Amniotic epithelial cell (primary cell): ENCODE results near the gene OTULIN.
A peak's percentile ranks its signal among the peaks of the same experiment; 100 is the strongest.

ENCODE experiments used
- DNase-seq: peaks from one replicate; pipeline ENCODE4 v3.0.0-alpha.2; 2010; ENCODE audit warnings: low read depth

The OTULIN gene

DNA sequence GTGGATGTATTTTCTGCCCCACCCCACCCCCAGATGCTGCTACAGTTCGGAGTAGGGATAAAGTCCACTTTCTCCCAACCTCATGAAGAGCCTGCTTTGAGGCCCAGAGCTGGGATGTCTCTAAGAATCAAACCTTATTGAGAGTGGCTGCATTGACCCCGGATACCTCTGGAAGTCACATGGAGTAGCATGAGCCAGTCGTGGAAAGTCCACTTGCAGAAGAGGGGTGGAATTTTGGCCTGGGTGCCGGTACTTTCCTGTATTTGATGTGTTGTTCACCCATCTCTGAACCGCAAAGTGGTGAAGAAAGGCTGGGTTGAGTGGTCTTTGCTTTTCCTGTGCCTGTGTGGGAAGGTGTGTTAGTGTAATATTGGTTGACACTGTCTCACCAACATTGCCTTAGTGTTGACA lies 3.7 kb downstream of the OTULIN start:
- no peak for DNase-seq

DNA sequence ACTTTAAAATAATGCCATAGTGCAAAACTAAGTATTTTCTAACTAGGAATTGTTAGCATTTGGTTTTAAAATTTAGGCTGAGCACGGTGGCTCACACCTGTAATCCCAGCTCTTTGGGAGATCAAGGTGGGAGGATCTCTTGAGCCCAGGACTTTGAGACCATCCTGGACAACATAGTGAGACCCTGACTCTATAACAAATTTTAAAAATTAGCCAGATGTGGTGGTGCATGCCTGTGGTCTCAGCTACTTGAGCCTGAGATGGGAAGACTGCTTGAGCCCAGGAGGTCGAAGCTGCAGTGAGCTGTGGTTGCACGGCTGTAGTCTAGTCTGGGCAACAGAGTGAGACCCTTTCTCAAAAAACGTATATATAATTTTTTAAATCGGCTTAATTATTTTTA lies 4.9 kb downstream of the OTULIN start:
- DNase-seq, result no peak

DNA sequence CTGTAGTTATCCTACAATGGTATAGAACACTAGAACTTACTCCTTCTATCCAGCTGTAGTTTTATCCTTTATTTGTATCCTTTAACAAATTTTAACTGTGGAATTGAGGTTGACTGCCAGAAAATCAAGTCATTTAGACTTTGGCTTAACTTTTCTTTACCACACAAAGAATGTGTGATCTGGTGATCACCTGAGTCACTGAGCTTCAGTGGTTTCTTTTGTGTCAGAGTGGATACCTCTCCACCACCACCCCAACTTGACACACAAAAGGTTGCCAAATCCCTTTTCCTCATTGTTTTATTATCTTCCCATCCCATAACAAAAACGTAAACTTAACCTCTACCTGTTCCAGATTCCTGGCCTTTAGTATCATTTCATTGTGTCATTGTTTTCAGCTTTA lies 5.5 kb downstream of the OTULIN start:
- DNase-seq, result peak; percentile 35

DNA sequence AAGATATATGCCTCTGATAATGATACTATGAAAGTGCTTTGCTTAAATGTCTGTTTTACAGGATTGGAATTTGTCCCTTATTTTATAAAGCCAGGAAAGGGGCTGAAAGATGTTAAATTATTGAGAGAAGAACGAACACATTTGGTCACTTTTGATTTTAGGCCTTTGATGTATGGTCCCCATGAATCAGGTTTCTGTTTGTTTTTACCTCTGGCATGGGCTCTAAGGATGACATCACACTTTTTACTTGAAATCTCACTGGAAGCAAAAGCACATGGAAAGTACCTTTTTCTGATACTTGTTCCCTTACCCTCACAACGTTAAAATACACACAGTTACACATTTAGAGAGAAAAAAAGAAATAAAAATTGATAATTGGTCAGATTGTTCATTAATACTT lies 6.9 kb downstream of the OTULIN start:
- no peak for DNase-seq

DNA sequence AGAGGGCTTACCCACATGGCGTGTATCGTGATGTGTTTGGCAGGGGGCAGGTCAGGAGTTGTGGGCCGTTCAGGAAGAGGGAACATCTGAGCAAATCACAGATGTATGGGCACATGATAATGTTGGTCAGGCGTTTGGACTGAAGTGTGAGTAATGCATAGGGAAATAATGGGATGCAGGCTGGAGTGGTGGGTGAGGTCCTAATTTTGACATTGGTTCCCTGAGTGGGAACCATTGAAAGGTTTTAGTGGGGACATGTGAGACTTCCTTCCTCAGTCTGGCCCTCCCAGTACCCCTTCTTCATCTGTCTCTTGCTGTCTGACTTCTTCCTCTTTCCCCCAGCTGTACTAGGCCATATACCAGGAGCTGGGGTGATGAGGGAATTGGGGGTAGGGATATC lies 7.6 kb downstream of the OTULIN start:
- DNase-seq, result no peak

DNA sequence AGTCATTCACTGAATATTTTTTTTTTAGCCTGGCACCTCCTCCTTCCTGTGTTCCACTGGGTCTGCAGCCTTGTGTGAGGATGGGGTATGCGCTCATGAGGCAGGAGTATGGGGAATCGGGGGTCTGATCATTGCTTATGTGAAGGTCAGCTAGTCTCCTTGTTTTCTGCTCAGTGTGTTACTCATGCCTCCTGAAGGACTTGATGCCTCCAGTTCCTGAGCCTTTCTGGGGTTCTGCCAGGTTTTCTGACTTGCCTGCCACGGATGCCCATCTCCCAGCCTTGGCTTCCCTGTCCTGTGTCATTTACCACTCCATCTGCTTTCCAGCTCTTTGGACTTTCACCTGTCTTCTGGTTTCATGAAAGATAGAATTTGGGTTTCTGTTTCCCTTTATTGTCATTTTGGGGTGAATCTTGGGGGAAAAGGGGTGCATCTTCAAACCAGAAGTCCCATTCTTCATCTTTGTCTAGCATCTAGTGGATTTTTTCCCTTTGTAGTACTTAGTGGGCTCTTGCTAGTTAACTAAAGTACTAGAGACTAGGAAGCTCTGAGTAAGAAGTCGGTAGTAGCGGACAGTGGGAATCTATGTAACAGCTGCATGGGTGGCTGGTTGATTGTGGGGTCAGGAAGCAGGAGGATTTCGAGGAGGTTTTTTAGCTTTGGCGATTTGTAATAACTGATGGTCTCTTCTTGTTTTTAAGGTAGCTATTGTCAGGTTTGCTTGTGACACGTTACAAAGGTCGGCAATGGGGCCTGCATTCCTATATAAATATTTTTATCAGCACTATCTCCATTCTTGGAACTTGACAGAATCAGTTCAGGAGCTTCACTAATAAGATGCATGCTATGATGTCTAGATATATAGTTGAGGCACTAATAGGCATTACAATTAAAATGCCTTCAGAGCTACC lies 8.2 kb downstream of the OTULIN start:
- peak; percentile 33 for DNase-seq

DNA sequence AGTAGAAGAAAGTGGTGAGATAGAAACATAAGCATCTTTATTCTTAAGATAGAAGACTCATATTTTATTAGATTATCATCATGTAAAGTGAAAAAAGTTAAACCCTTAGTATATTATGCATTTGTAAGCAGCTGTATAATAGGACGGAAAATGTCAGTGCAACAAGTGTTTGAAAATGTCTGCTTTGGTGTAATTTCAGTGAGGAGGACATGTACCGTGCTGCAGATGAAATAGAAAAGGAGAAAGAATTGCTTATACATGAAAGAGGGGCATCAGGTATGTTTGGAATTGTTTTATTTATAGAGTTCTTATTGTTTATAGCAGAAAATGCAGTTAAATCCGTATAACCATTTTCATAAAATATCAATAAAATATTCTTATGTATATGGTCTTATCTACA lies 8.9 kb downstream of the OTULIN start:
- DNase-seq, result no peak

DNA sequence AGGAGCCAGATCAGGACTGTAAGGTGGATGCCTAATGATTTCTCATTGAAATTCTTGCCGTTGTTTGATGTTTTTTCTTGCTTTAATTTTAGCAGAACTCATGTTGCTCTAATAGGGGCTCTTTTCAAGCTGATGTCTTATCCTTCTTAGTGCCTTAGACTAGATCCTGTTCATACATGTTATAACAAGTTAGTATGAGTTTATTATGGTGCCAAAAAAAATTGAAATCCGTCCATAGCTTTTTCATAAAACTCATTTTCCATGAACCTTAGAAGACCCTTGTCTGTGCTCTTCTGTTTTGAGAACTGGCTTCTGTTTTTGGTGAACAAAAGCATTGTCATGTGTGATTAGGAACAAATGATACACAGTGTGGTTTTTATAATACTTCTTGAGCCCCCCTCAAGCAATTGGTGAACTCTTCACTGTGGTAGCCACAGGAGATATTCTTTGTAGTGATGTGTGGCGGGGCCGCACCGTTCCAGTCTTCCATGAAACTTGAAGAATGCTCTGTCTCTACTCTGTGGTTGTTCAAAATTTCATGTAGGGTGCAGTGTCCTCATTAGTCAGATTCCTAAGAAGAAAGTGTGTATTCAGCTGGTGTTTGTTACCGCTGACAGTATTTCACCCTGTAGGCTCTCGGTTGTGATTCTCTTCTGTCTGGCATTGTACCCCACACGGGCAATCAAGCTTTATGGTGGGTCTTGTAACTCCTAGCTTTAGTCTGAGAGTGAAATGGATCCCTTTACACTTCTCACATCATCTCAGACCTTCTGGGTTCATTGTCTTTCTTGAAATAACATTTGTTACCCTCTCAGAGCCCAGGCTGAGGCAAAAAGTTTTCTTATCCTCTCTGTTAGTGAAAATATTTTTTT lies 10.7 kb downstream of the OTULIN start:
- DNase-seq, result no peak

DNA sequence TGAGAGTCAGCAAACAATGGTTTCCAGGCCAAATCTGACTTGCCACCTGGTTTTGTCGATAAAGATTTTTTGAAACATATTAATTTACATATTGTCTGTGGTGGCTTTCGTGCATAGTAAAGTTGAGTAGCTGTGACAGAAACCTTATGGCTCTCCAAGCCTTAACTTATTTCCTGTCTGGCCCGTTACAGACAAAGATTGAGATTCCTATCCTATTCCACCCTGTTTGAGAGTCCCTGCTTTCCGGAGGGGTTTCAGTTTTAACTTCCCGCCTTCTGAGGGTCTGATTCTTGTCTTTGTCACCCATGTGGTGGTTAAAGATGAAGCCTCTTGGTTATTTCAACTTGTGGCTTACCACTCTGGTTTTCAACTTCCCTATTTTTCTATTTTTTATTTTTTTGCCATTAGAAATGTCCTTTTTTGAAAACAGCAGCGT lies 11.4 kb downstream of the OTULIN start:
- no peak for DNase-seq

DNA sequence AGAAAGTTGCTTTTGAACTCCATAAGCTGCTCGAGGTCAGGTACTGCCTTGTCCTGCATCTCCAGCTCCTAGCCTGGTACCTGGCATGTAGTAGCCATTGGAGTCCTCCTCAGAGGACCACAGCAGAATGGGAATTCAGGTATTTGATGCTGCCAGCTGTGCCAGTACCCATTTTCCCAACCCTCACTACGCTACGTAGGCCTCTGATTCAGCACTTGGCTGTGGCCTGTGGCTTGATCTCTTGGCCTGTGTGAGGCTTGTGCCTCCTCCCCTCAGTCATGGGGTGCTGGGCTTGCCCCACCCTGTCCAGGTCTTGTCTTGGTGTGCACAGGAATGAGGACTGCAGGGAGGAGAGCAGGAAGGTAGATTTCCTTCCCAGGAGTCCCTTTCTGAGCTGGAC lies 11.8 kb downstream of the OTULIN start:
- DNase-seq, result peak; percentile 75

DNA sequence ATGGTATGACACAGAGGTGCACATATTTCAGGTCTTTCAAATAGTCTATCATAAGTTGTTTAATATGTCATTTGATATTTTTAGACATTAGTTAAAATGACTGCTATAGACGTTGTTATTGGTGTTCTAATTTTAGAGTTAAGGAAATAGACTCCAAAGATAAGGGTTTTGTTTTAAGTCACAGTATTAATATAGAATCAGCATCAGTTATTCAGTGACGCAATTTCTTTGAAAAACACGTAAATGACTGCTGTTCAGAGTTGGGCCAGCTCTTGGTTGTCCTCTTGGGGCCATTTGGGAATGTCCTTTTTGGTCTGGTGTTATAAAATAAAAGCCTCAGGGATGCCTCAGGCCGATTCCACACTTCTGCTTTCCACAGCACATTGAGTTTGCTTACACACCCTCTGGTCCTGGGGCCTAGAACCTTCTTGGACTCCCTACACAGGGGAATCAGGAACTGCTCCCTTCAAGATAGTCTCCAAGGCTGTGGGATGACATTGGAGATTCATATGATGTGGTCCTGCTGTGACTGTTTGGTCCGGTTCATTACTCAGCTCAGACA lies 14.3 kb downstream of the OTULIN start:
- no peak for DNase-seq

DNA sequence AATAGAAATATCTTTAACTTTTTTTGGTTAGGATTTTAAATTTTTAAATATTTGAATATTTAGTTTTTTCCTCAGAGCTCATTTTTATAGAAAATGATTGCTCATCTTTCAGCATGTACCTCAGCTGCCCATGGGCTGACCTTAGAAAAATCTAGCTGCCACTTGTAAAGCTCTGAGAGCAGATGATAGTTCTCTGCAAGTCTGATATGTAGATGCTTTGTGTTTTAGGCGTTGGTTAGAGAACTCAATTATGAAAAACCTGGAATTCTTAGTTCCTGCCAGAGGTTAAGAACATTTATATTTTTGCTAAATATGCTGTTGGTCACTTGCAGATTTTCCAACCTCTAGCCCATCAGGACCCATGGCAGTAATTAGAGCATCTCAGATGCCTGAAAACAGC lies 15.1 kb downstream of the OTULIN start:
- DNase-seq, result no peak

DNA sequence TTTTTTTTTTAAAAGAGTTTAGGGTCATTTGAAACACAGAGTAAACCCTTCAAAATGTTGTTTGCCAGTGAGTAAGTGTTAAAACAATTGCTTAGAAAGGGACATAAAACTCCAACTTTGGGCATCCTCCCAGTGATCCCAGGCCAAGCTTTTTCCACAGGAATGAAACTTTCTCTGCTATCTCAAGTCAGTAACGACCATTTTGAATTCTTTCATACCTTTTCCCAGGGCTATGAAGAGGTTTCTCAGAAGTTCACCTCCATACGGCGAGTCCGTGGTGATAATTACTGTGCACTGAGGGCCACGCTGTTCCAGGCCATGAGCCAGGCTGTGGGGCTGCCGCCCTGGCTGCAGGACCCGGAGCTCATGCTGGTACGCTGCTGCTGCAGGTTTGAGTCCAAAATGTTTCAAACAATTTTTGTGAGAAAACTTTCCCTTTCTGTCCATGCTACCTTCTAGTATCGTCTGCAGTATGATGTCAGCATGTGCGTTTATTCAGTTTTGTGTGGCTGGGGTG lies 16.8 kb downstream of the OTULIN start:
- no peak for DNase-seq

DNA sequence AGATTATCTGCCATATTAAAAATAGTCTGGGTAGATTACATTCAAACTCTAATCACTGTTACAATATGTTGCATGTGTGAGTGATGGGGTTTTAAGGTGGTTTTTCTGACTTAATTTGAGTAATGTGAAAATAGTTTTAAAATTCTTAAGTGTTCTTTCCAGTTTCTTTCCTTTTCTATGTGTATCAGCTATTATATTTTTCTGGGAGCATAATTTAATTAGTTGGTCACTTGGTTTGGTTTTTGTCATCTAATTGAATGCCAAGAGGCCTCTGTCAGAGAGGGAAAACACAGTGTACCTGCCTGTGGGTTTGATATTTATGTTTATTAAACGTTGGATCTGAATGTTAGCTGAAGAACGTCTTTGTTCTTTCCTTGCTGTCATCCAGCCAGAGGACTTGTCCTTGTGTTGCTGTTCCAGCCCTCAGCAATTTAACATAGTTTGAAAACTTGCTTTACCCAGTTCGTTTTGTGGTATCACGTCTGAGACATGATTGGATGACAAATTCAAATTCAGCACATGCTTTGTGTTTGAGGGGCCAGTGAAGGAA lies 19.5 kb downstream of the OTULIN start:
- DNase-seq, result no peak

DNA sequence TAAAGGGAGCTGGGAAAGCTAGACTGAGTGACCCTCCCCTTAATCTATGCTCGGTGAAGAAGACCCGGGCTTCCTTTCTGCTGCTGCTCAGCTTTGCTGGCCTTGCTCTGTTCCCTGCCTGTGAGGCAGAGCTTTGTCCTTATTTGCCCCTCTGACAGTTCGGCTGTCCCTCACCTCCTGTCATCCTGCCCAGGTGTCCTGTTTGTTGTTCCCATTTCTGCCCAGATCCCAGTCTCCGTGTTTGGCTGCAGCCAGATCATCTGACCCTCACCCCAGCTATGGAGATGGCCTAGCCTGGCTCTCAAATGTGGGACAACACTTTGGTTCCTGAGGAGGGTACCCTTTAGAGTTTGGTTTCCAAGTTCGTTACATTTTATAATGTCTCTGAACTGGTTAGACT lies 20.2 kb downstream of the OTULIN start:
- no peak for DNase-seq

DNA sequence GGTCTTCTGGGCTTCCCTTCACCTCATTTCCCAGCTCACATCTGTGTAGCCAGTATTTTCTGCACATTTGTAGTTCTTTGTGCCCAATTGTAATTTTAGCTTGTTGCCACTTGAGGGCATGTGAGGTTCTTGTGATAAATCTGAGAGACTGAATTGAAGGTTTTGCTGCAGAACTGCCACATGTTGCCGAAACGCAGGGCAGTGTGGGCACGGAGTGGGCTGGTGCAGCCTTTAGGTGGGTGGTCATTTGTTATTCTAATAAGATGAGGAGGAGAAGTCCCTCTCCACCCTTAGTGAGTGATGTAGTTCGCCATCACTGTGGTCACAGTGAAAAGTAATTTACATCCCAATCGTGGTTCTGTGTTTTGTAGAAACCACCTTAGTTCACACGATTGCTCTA lies 21.2 kb downstream of the OTULIN start:
- peak; percentile 62 for DNase-seq

DNA sequence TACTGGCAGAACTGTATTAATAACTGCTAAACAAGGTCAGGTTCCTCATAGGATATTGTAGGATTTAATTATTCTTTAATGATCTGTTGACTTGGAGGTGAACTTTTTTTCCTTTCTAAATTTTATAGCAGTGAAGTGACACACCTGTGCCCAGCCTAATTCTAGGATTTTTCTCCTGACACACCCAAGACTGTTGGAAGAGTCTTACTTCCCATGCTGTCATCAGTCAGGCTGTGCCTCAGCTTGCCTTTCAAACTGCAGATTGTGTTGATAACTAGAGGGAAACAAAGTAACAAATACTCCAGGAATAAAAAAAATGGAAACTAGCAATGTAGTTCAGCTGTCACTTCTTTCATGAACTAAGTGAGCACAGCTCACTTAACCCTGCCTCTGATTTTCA lies 22.0 kb downstream of the OTULIN start:
- no peak for DNase-seq

DNA sequence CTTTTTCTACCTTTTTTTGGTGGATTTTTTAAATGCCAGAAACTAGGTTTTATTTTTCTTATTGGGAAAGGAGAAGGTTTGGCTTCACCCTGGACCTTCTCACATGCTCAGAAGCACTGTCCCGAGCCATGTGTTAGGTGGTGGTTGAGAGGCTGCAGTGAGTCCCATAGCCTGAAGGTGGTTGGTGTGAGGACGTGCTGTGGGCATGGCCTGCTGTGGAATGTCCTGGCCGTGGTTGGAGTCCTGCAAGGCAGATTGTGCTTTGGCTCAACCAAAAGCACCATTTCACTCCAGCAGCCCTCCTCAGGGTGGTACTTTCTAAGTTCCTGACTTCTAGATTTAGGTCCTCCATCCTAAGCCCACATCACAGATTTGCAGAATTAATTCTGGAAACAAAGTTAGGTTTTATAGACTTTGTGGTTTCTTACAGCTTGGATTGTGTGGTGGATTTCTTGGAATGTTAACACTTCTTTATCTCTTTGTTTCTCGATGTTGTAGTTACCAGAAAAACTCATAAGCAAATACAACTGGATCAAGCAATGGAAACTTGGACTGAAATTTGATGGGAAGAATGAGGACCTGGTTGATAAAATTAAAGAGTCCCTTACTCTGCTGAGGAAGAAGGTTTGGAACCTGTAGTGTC lies 22.6 kb downstream of the OTULIN start:
- DNase-seq, result peak; percentile 53

DNA sequence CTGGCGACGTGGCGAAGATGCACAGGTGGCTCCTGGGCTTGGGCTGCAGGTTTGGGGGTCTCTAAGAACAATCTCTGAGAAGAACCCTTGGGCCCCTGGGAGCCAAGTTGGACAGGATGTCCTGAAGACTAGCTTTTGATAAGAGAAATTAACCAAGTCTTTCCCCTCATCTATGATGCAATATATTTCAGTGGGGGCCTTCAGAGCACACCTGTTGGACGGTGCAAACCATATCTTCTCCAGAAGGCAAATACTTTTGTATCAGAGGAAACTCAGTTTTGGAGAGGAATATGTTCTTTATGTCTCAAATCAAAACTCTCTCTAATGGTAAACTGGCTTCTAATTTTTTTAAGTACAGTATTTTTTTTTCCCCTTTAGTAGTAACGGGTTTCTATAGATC lies 28.6 kb downstream of the OTULIN start:
- no peak for DNase-seq

DNA sequence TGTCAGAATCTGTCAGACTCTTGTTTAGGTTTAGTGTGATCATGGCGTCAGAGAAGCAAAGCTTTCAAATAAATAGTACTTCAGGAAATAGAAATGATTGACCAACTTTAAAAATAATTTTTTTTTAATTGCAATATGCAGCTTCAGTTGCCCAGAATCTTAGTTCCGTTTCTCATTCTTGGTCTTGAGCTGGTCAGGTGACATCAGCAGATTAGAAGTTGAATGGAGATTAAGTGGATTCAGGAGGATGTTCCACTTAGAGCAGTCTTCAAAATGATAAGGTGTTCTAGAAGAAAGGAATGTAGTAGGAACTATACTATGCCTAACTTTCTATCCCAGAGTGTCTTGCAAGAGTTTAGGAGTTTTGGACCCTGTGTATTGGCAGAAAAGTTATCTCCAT lies 30.6 kb downstream of the OTULIN start:
- peak; percentile 24 for DNase-seq

DNA sequence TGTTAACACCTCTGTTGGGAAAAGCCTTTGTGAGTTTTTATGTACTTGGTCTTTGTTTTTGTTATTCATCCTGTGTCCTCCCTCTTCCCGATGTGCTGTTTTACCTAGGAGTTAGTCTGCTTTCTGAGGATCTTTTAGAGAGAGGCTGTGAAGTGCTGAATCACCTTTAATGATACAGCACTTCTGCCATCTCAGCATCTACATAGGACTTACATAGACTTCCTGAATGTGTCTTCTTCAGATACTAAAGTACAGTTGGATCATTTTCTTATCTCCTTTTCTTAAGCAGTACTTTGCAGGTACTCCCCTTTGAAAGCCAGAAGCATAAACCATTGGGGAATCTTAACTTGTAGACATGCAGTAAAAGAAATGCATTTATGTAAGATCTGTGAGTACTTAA lies 31.5 kb downstream of the OTULIN start:
- peak; percentile 34 for DNase-seq

DNA sequence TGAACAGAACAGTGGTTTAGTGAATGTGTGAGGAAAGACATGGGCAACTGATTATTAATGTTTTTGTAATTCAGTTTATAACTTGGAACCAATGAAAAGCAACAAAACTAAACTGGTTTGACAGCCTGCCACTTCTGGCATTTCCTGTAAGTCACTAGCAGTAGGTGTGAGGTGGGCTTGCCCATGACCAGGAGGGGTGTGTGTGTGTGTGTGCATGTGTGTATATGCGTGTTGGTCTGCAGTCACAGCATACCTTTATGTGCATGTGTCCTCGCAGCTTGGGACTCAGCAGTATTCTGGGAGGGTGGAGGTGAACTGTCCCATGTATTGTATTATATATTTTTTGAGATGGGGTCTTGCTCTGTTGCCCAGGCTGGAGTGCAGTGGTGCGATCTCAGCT lies 32.3 kb downstream of the OTULIN start:
- no peak for DNase-seq
